PC-9 (cell line): Measurements from ENCODE around the gene CD99L2. TPM values are rescaled to one million over a fixed set of nuclear protein-coding genes. Genes with fewer than 3 reads are reported as not detected.

Experiments
- BruUV-seq: library from RNA; stranded (reverse); fragments of 400-500 nt; replicated peaks from 2 replicates; lab custom pipeline; 2021; lab: Mats Ljungman, UMichigan
- CTCF ChIA-PET: fragments of 300-600 bp; sonication (Branson Sonifier 250); formaldehyde crosslinking; loops from one replicate; lab custom pipeline; 2022; ENCODE audit warnings: antibody characterized with exemption; lab: Charles Lee
- POLR2A ChIA-PET: fragments of 300-600 bp; sonication (Branson Sonifier 250); formaldehyde crosslinking; loops from one replicate; lab custom pipeline; 2022; ENCODE audit warnings: antibody characterized with exemption; ENCODE audit not compliant: unreplicated experiment; lab: Charles Lee
- DNase-seq, 2 experiments: peaks; one replicate each; pipeline versions ENCODE4 v3.0.0 to v3.0.0-alpha.2; 2015 to 2022; ENCODE audit warnings: mixed read lengths in 1 of 2
- H2AFZ ChIP-seq: fragments of 200-600 bp; sonication (generic); 2 replicates; pipeline ENCODE4 v1.8.1; 2017; ENCODE audit warnings: antibody characterized with exemption
- H3F3A ChIP-seq: fragments of 200-600 bp; sonication (generic); 2 replicates; pipeline ENCODE4 v1.8.1; 2017; ENCODE audit warnings: antibody characterized with exemption, mild to moderate bottlenecking, low read depth; ENCODE audit not compliant: insufficient read depth
- H3K27ac ChIP-seq: fragments of 200-600 bp; sonication (generic); 2 replicates; pipeline ENCODE4 v1.6.1; 2016; ENCODE audit warnings: mixed run types
- H3K27me3 ChIP-seq: fragments of 200-600 bp; sonication (generic); 2 replicates; pipeline ENCODE4 v1.6.1; 2016; ENCODE audit warnings: low read depth, mixed run types; ENCODE audit not compliant: insufficient read depth
- H3K36me3 ChIP-seq: fragments of 200-600 bp; sonication (generic); 2 replicates; pipeline ENCODE4 v1.6.1; 2016; ENCODE audit warnings: low read depth, mixed run types
- H3K4me1 ChIP-seq: fragments of 200-600 bp; sonication (generic); replicated peaks from 2 replicates; pipeline ENCODE4 v1.6.1; 2016; ENCODE audit warnings: mixed run types; ENCODE audit not compliant: insufficient read depth
- H3K4me2 ChIP-seq: fragments of 200-600 bp; sonication (generic); 2 replicates; pipeline ENCODE4 v1.6.1; 2017; ENCODE audit warnings: mixed run types
- H3K4me3 ChIP-seq: fragments of 200-600 bp; sonication (generic); 2 replicates; pipeline ENCODE4 v1.6.1; 2016; ENCODE audit warnings: mixed run types
- H3K79me2 ChIP-seq: fragments of 200-600 bp; sonication (generic); 2 replicates; pipeline ENCODE4 v1.6.1; 2017; ENCODE audit warnings: low read depth, mixed run types
- H3K9me2 ChIP-seq: fragments of 200-600 bp; sonication (generic); 2 replicates; pipeline ENCODE4 v1.8.1; 2017; ENCODE audit warnings: mild to moderate bottlenecking; ENCODE audit not compliant: insufficient read depth
- H3K9me3 ChIP-seq: fragments of 200-600 bp; sonication (generic); 2 replicates; pipeline ENCODE4 v1.8.1; 2016; ENCODE audit warnings: low read depth; ENCODE audit not compliant: insufficient read depth
- H4K20me1 ChIP-seq: fragments of 200-600 bp; sonication (generic); 2 replicates; pipeline ENCODE4 v1.8.1; 2017; ENCODE audit not compliant: insufficient read depth
- EZH2 ChIP-seq: fragments of 200-600 bp; sonication (generic); IDR thresholded peaks from 2 replicates; pipeline ENCODE4 v1.8.0; 2017; ENCODE audit warnings: antibody characterized with exemption, low read depth
- intact Hi-C: fragments of 100-400 bp; cut with micrococcal nuclease; formaldehyde crosslinking; loops from one replicate; pipeline ENCODE4 v1.10.0; 2022; ENCODE audit not compliant: unreplicated experiment
- total RNA-seq: library from RNA; stranded (reverse); gene quantifications from 2 replicates; pipeline ENCODE4 v1.2.3, GENCODE V29; 2021
- TF ChIP-seq, protein P1 (sequence below): fragments of 200-600 bp; sonication (generic); conservative IDR thresholded peaks from 2 replicates; pipeline ENCODE4 v1.6.1; 2017; ENCODE audit warnings: mixed run types, antibody characterized with exemption, mild to moderate bottlenecking, moderate library complexity

The CD99L2 gene
- total RNA-seq, 1 experiment from 2014 or later: 22.5 TPM

- BruUV-seq: no TSS peak
- Histone ChIP-seq H3F3A (no peaks in the 10 kb centered on the region), H3K9me2 (no peaks in the 10 kb centered on the region), H2AFZ (no peak overlapping the region), H3K4me1 (no peaks in the 10 kb centered on the region), H3K9me3 (no peaks in the 10 kb centered on the region), H3K27ac (no peak overlapping the region), H3K4me3 (no peak overlapping the region), H3K4me2 (no peak overlapping the region), H3K27me3 (no peaks in the 10 kb centered on the region), H3K36me3 (no peaks in the 10 kb centered on the region), H4K20me1 (no peaks in the 10 kb centered on the region; the same call in 1 of the 2 replicates), H3K79me2 (no peaks in the 10 kb centered on the region)
- intact Hi-C loops: no loop called here
- TF ChIP-seq, protein P1, sequence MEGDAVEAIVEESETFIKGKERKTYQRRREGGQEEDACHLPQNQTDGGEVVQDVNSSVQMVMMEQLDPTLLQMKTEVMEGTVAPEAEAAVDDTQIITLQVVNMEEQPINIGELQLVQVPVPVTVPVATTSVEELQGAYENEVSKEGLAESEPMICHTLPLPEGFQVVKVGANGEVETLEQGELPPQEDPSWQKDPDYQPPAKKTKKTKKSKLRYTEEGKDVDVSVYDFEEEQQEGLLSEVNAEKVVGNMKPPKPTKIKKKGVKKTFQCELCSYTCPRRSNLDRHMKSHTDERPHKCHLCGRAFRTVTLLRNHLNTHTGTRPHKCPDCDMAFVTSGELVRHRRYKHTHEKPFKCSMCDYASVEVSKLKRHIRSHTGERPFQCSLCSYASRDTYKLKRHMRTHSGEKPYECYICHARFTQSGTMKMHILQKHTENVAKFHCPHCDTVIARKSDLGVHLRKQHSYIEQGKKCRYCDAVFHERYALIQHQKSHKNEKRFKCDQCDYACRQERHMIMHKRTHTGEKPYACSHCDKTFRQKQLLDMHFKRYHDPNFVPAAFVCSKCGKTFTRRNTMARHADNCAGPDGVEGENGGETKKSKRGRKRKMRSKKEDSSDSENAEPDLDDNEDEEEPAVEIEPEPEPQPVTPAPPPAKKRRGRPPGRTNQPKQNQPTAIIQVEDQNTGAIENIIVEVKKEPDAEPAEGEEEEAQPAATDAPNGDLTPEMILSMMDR: no peak
- TF ChIP-seq EZH2: no peak
- CTCF ChIA-PET: no interaction called here
- POLR2A ChIA-PET: no interaction called here
- DNase-seq: no peak
These were observed 84.5 kb downstream of the CD99L2 start for GRCh38 chrX:150813922-150814321.

GRCh38 chrX:150806827-150807226, 91.6 kb downstream of the CD99L2 start:
- no peaks in the 10 kb centered on the region for H3K4me1 ChIP-seq
- no peak for DNase-seq
- TF ChIP-seq, protein P1: no peak
- no peak for TF ChIP-seq EZH2
- no peaks in the 10 kb centered on the region for H4K20me1 ChIP-seq
- H2AFZ ChIP-seq: no peak overlapping the region
- no peak overlapping the region for H3K4me3 ChIP-seq
- H3K27ac ChIP-seq: no peak overlapping the region
- H3K4me2 ChIP-seq: no peak overlapping the region
- ChIA-PET CTCF (no interaction called here), POLR2A (no interaction called here)
- H3K9me3 ChIP-seq: no peaks in the 10 kb centered on the region
- no peaks in the 10 kb centered on the region for H3K27me3 ChIP-seq
- H3K9me2 ChIP-seq: no peaks in the 10 kb centered on the region
- H3K79me2 ChIP-seq: no peaks in the 10 kb centered on the region
- intact Hi-C loops: no loop called here
- no TSS peak for BruUV-seq
- H3F3A ChIP-seq: no peaks in the 10 kb centered on the region
- no peaks in the 10 kb centered on the region for H3K36me3 ChIP-seq

GRCh38 chrX:150805736-150806135, 92.7 kb downstream of the CD99L2 start:
- Histone ChIP-seq H3K36me3 (no peaks in the 10 kb centered on the region), H3K4me1 (no peaks in the 10 kb centered on the region), H3K27ac (no peak overlapping the region), H2AFZ (no peak overlapping the region), H3F3A (no peaks in the 10 kb centered on the region), H3K4me3 (no peak overlapping the region), H3K9me3 (no peaks in the 10 kb centered on the region), H3K27me3 (no peaks in the 10 kb centered on the region), H4K20me1 (no peaks in the 10 kb centered on the region), H3K79me2 (no peaks in the 10 kb centered on the region), H3K9me2 (no peaks in the 10 kb centered on the region), H3K4me2 (no peak overlapping the region)
- TF ChIP-seq, protein P1: no peak
- no peak for TF ChIP-seq EZH2
- intact Hi-C loops: no loop called here
- CTCF ChIA-PET: no interaction called here
- no peak for DNase-seq
- POLR2A ChIA-PET: no interaction called here
- BruUV-seq: no TSS peak
